K562 (cell line): Measurements from ENCODE around the gene F13B.

ENCODE experiments used
- NR2C1 ChIP-seq, 2 experiments: fragments of 450-650 bp; IDR thresholded peaks; 2 replicates each; pipeline ENCODE4 v1.6.1; 2017; ENCODE audit warnings: mild to moderate bottlenecking in 2 of 2, antibody characterized with exemption in 1 of 2, inconsistent platforms in 1 of 2, missing compliant biosample characterization in 1 of 2, missing genetic modification characterization in 1 of 2
- ZNF263 ChIP-seq: sonication (generic); formaldehyde crosslinking; IDR thresholded peaks from 2 replicates; pipeline ENCODE4 v1.8.0; 2022; ENCODE audit warnings: mild to moderate bottlenecking, missing genetic modification reagents, borderline replicate concordance

GRCh38 chr1:197092491-197093023 lies 25.5 kb upstream of the F13B start:
- TF ChIP-seq ZNF263 (no peak), NR2C1 (IDR thresholded peaks at IDR 0.05) (no peak), NR2C1 (tag; IDR thresholded peaks at IDR 0.05) (no peak)
